ENCODE results near the gene SLC9C1. TPM values are rescaled to one million over a fixed set of nuclear protein-coding genes. Genes with fewer than 3 reads are reported as not detected.
A peak's percentile ranks its signal among the peaks of the same experiment; 100 is the strongest.

Gene SLC9C1
- total RNA-seq, 1 experiment from 2014 or later = 0.50 TPM

DNA sequence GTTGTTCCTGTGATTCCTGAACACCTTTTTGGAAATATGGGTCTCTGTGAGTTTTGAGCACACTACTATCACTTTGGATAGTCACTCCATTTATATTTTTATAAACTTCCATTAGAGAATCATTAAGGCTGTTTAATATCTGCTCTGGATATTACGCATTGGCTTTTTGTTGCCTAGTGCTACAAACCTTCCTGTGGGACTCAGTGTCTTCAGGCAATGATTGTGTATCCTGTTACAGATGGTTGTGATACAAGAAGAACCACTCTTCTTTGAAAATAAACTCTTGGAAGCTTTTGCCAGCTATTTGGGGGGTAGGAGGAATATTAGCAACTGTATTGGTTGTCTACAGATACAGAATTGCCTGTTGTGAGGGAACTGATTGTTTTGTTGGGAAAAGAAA, 176.6 kb downstream of the SLC9C1 start:
- H3K18ac ChIP-seq (ENCODE audit: insufficient read length, low read depth, low read length) = no peak overlapping the region
- TF ChIP-seq, protein P1, sequence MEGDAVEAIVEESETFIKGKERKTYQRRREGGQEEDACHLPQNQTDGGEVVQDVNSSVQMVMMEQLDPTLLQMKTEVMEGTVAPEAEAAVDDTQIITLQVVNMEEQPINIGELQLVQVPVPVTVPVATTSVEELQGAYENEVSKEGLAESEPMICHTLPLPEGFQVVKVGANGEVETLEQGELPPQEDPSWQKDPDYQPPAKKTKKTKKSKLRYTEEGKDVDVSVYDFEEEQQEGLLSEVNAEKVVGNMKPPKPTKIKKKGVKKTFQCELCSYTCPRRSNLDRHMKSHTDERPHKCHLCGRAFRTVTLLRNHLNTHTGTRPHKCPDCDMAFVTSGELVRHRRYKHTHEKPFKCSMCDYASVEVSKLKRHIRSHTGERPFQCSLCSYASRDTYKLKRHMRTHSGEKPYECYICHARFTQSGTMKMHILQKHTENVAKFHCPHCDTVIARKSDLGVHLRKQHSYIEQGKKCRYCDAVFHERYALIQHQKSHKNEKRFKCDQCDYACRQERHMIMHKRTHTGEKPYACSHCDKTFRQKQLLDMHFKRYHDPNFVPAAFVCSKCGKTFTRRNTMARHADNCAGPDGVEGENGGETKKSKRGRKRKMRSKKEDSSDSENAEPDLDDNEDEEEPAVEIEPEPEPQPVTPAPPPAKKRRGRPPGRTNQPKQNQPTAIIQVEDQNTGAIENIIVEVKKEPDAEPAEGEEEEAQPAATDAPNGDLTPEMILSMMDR (conservative IDR thresholded peaks at IDR 0.05) = no peak
- no peaks in the 10 kb centered on the region for H3K27me3 Mint-ChIP-seq (ENCODE audit: low read depth)
- H3K36me3 Mint-ChIP-seq (ENCODE audit: insufficient read depth in 1 of 3, low read depth in 3 of 3) = peaks cover 10 to 18% (median 14%) of the 10 kb centered on the region in 3 experiments; a peak in 4 of 7 replicates
- H2BK20ac ChIP-seq (ENCODE audit: low read depth, low read length, poor library complexity, severe bottlenecking) = no peak overlapping the region
- H2BK5ac ChIP-seq (ENCODE audit: insufficient read length, low read length) = no peak overlapping the region
- H3T11ph ChIP-seq (ENCODE audit: low read length) = no peak overlapping the region
- H3K79me2 ChIP-seq (ENCODE audit: insufficient read depth, low read length) = no peaks in the 10 kb centered on the region
- no peak overlapping the region for H2AK5ac ChIP-seq (ENCODE audit: insufficient read length, low read length)
- WGBS (ENCODE audit: extremely low coverage, insufficient read length, low lambda C conversion rate) = no CpG with 5 or more reads among the region's 1 CpG
- H3K4me3 Mint-ChIP-seq = no peak overlapping the region
- 0 out of 7 replicates have a peak overlapping the region, but pooled peaks of 1 of the 3 experiments have one; percentile 34 for H3K27ac Mint-ChIP-seq
- H3K27ac ChIP-seq (ENCODE audit: insufficient read length, low read depth, low read length) = no peak overlapping the region
- no peak overlapping the region for H3K23ac ChIP-seq (ENCODE audit: insufficient read length, low read depth, low read length)
- H3K23me2 ChIP-seq (ENCODE audit: insufficient read length, low read depth, low read length, poor library complexity, severe bottlenecking) = no peaks in the 10 kb centered on the region
- no peaks in the 10 kb centered on the region for H4K20me1 ChIP-seq (ENCODE audit: control insufficient read depth, insufficient read depth, insufficient read length)
- no peaks in the 10 kb centered on the region for H3K9me3 ChIP-seq (ENCODE audit: control insufficient read depth, low read depth, low read length)
- H4K5ac ChIP-seq (ENCODE audit: insufficient read length, low read depth, low read length) = no peak overlapping the region
- no peak overlapping the region for H4K91ac ChIP-seq (ENCODE audit: insufficient read length, low read depth, low read length)
- no peaks in the 10 kb centered on the region for H3K27me3 ChIP-seq (ENCODE audit: insufficient read depth, low read length)
- no peak overlapping the region for H3K4ac ChIP-seq (ENCODE audit: low read depth, low read length)
- H3K4me2 ChIP-seq (ENCODE audit: insufficient read depth, insufficient read length, low read length) = no peak overlapping the region
- no peak overlapping the region for H2BK12ac ChIP-seq (ENCODE audit: insufficient read length, low read depth, low read length)
- no peak overlapping the region for H4K8ac ChIP-seq (replicated peaks; ENCODE audit: insufficient read length, low read depth, low read length)
- H3K56ac ChIP-seq (ENCODE audit: insufficient read length, low read depth, low read length) = no peak overlapping the region
- H3K4me1 Mint-ChIP-seq = peaks cover 24 to 28% of the 10 kb centered on the region in 2 experiments
- H3K9me3 Mint-ChIP-seq = no peaks in the 10 kb centered on the region
- no peak overlapping the region for H3K14ac ChIP-seq (ENCODE audit: insufficient read depth, low read length)
- no peaks in the 10 kb centered on the region for H3K79me1 ChIP-seq (ENCODE audit: insufficient read depth, low read depth, low read length, poor library complexity, severe bottlenecking)
- no peaks in the 10 kb centered on the region for H3K4me1 ChIP-seq (ENCODE audit: insufficient read depth, low read length)
- H2BK15ac ChIP-seq (ENCODE audit: low read depth, low read length) = no peak overlapping the region
- no peak overlapping the region for H2BK120ac ChIP-seq (ENCODE audit: low read depth, low read length, poor library complexity, severe bottlenecking)
- H2AFZ ChIP-seq (ENCODE audit: low read length) = no peak overlapping the region
- no peak overlapping the region for H3K9ac ChIP-seq (ENCODE audit: extremely low read depth, insufficient read length, low read length)
- no peak for DNase-seq
